Sigmoid colon (tissue), 4 donors: Measurements from ENCODE around the gene LGMN.

Experiments used
- EP300 ChIP-seq, 4 donors: sonication (generic); formaldehyde crosslinking; IDR thresholded peaks; one replicate each; pipeline ENCODE4 v1.6.1; 2017; ENCODE audit warnings: antibody characterized with exemption in 4 of 4
- POLR2A ChIP-seq, 2 donors: fragments of 450-650 bp; IDR thresholded peaks; one replicate each; pipeline ENCODE4 v1.6.1; 2016; ENCODE audit warnings: antibody characterized with exemption in 2 of 2, mild to moderate bottlenecking in 2 of 2, moderate library complexity in 2 of 2
- POLR2AphosphoS5 ChIP-seq, 4 donors: sonication (generic); formaldehyde crosslinking; IDR thresholded peaks; one replicate each; pipeline ENCODE4 v1.6.1; 2017; ENCODE audit warnings: antibody characterized with exemption in 4 of 4
- TF ChIP-seq, protein P1 (sequence below), 4 experiments: fragments of 450-650 bp in 3 of 4; fragments of 200-600 bp in 1 of 4; IDR thresholded peaks; one replicate each; pipeline ENCODE4 v1.5.1; 2016 to 2019; ENCODE audit warnings: antibody characterized with exemption in 4 of 4, mild to moderate bottlenecking in 3 of 4, moderate library complexity in 2 of 4

DNA sequence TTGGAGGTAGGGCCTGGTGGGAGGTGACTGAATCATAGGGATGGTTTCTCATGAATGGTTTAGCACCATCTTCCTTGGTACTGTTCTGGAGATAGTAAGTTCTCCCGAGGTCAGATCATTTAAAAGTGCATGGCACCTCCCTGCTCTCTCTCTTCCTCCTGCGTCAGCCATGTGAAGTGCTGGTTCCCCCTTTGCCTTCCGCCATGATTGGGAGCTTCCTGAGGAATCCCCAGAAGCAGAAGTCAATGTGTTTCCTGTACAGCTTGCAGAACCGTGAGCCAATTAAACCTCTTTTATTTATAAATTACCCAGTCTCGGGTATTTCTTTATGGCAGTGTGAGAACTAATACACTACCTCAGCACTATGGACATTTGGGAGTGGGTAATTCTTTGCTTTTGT lies 4.8 kb upstream of the LGMN start:
- TF ChIP-seq EP300 (IDR thresholded peaks at IDR 0.05): peak in 1 of 4 donors; percentile 17
- peak in 1 of 4 donors; percentile 40 for TF ChIP-seq POLR2AphosphoS5 (IDR thresholded peaks at IDR 0.05)
- no peak for TF ChIP-seq POLR2A (IDR thresholded peaks at IDR 0.05)
- TF ChIP-seq, protein P1, sequence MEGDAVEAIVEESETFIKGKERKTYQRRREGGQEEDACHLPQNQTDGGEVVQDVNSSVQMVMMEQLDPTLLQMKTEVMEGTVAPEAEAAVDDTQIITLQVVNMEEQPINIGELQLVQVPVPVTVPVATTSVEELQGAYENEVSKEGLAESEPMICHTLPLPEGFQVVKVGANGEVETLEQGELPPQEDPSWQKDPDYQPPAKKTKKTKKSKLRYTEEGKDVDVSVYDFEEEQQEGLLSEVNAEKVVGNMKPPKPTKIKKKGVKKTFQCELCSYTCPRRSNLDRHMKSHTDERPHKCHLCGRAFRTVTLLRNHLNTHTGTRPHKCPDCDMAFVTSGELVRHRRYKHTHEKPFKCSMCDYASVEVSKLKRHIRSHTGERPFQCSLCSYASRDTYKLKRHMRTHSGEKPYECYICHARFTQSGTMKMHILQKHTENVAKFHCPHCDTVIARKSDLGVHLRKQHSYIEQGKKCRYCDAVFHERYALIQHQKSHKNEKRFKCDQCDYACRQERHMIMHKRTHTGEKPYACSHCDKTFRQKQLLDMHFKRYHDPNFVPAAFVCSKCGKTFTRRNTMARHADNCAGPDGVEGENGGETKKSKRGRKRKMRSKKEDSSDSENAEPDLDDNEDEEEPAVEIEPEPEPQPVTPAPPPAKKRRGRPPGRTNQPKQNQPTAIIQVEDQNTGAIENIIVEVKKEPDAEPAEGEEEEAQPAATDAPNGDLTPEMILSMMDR (IDR thresholded peaks at IDR 0.05): no peak
